Measurements from ENCODE around the gene UBR1. TPM values are rescaled to one million over a fixed set of nuclear protein-coding genes. Genes with fewer than 3 reads are reported as not detected.
A peak's percentile ranks its signal among the peaks of the same experiment; 100 is the strongest.
"Not testable (repeated sequence)": the region's sequence is repeated elsewhere in the genome, so short reads cannot be mapped to it uniquely, and the experiment has no call there.

Gene UBR1
- total RNA-seq, 6 experiments from 2014 or later, result 24.6 to 30.1 (median 26.8) TPM

- no peaks in the 10 kb centered on the region for H3K27me3 Mint-ChIP-seq (ENCODE audit: insufficient read depth)
- no peak for TF ChIP-seq CTCF (IDR thresholded peaks at IDR 0.05)
- peaks cover 9% of the 10 kb centered on the region for H3K9me3 Mint-ChIP-seq
- peak within 1 kb of the TSS; percentile 88 for H3K27ac Mint-ChIP-seq
- peaks cover 11% of the 10 kb centered on the region for H3K36me3 Mint-ChIP-seq (ENCODE audit: low read depth)
- H3K4me3 Mint-ChIP-seq, result peak within 1 kb of the TSS; percentile 93
- peaks cover 26% of the 10 kb centered on the region for H3K4me1 Mint-ChIP-seq (ENCODE audit: low read depth)
- DNase-seq, result peak; percentile 39
Measured at GRCh38 chr15:43133430-43134156, 27.8 kb upstream of the UBR1 start, which contains the start of gene TMEM62. Gene TMEM62, plus strand, starts transcription at chr15:43133586. Its CDS starts 217 bp downstream, at chr15:43133803.

GRCh38 chr15:43132830-43133429 is 27.1 kb upstream of the UBR1 start:
- peaks cover 11% of the 10 kb centered on the region for H3K9me3 Mint-ChIP-seq
- H3K4me1 Mint-ChIP-seq (ENCODE audit: low read depth), result peaks cover 26% of the 10 kb centered on the region
- peaks cover 5% of the 10 kb centered on the region for H3K36me3 Mint-ChIP-seq (ENCODE audit: low read depth)
- peak overlapping the region; percentile 93 for H3K4me3 Mint-ChIP-seq
- DNase-seq, result no peak
- H3K27ac Mint-ChIP-seq, result peak overlapping the region; percentile 88
- H3K27me3 Mint-ChIP-seq (ENCODE audit: insufficient read depth), result no peaks in the 10 kb centered on the region
- no peak for TF ChIP-seq CTCF (IDR thresholded peaks at IDR 0.05)

GRCh38 chr15:43128980-43129335 is 23.1 kb upstream of the UBR1 start:
- Mint-ChIP-seq H3K4me1 (ENCODE audit: low read depth) (peaks cover 13% of the 10 kb centered on the region), H3K27me3 (ENCODE audit: insufficient read depth) (no peaks in the 10 kb centered on the region; the same call in 1 of the 2 replicates), H3K4me3 (no peak overlapping the region), H3K27ac (no peak overlapping the region), H3K9me3 (peaks cover 11% of the 10 kb centered on the region), H3K36me3 (ENCODE audit: low read depth) (no peaks in the 10 kb centered on the region; the same call in 1 of the 2 replicates)
- no peak for DNase-seq
- TF ChIP-seq CTCF (IDR thresholded peaks at IDR 0.05), result no peak

- Mint-ChIP-seq H3K9me3 (peaks cover 11% of the 10 kb centered on the region), H3K4me1 (ENCODE audit: low read depth) (peaks cover 18% of the 10 kb centered on the region)
- not testable (repeated sequence) for DNase-seq; H3K27me3 Mint-ChIP-seq (ENCODE audit: insufficient read depth); H3K27ac Mint-ChIP-seq; H3K36me3 Mint-ChIP-seq (ENCODE audit: low read depth); H3K4me3 Mint-ChIP-seq
Measured at GRCh38 chr15:43128174-43128979, 22.5 kb upstream of the UBR1 start.

GRCh38 chr15:43127752-43128151 is 21.9 kb upstream of the UBR1 start:
- H3K27ac Mint-ChIP-seq, result no peak overlapping the region
- peaks cover 20% of the 10 kb centered on the region for H3K4me1 Mint-ChIP-seq (ENCODE audit: low read depth)
- no peaks in the 10 kb centered on the region; the same call in 1 of the 2 replicates for H3K27me3 Mint-ChIP-seq (ENCODE audit: insufficient read depth)
- DNase-seq, result no peak
- no peak overlapping the region for H3K4me3 Mint-ChIP-seq
- TF ChIP-seq CTCF (IDR thresholded peaks at IDR 0.05), result no peak
- H3K9me3 Mint-ChIP-seq, result peaks cover 11% of the 10 kb centered on the region
- no peaks in the 10 kb centered on the region; the same call in 1 of the 2 replicates for H3K36me3 Mint-ChIP-seq (ENCODE audit: low read depth)

All from HFFc6 (cell line).